Urinary bladder (tissue), 4 donors: ENCODE measurements around the gene EPHB4. TPM values are rescaled to one million over a fixed set of nuclear protein-coding genes. Genes with fewer than 3 reads are reported as not detected.
"Not testable (repeated sequence)": the region's sequence is repeated elsewhere in the genome, so short reads cannot be mapped to it uniquely, and the experiment has no call there.

Experiments used
- DNase-seq: peaks from one replicate; pipeline ENCODE4 v3.0.0-alpha.2; 2015; ENCODE audit errors: extremely low spot score
- H3K27ac ChIP-seq: one replicate; pipeline ENCODE4 v1.5.1; 2013; ENCODE audit warnings: low read depth, mild to moderate bottlenecking, moderate library complexity
- H3K36me3 ChIP-seq: one replicate; pipeline ENCODE4 v1.6.1; 2013; ENCODE audit warnings: mild to moderate bottlenecking, moderate library complexity; ENCODE audit not compliant: insufficient read depth
- H3K4me1 ChIP-seq: one replicate; pipeline ENCODE4 v1.6.1; 2013; ENCODE audit warnings: mild to moderate bottlenecking, moderate library complexity; ENCODE audit not compliant: insufficient read depth
- H3K4me3 ChIP-seq: one replicate; pipeline ENCODE4 v1.5.1; 2013; ENCODE audit warnings: low read depth, low read length
- WGBS: extraction: QIAGEN DNeasy Blood & Tissue Kit; methylation state at CpG from one replicate; pipeline ENCODE4 v1.1.7; 2013; 5-methylcytosine and 5-hydroxymethylcytosine counted together
- polyA plus RNA-seq: library from polyadenylated mRNA; stranded (reverse); fragments of 200-250 nt; gene quantifications from one replicate; pipeline ENCODE4 v1.2.3, GENCODE V29; 2013
- small RNA-seq: library from RNA; depleted of rRNA; stranded (forward); fragments of <200 nt; gene quantifications from one replicate; pipeline ENCODE3, GENCODE V24; 2014
- total RNA-seq: library from RNA; depleted of rRNA; stranded (reverse); fragments of >200 nt; gene quantifications from one replicate; pipeline ENCODE4 v1.2.3, GENCODE V29; 2014
- donor health status: healthy with polysubstance abuse.
- donor health status: healthy.

EPHB4 gene
- total and polyA plus RNA-seq, 2 donors, result 53.1 to 70.6 TPM

DNA sequence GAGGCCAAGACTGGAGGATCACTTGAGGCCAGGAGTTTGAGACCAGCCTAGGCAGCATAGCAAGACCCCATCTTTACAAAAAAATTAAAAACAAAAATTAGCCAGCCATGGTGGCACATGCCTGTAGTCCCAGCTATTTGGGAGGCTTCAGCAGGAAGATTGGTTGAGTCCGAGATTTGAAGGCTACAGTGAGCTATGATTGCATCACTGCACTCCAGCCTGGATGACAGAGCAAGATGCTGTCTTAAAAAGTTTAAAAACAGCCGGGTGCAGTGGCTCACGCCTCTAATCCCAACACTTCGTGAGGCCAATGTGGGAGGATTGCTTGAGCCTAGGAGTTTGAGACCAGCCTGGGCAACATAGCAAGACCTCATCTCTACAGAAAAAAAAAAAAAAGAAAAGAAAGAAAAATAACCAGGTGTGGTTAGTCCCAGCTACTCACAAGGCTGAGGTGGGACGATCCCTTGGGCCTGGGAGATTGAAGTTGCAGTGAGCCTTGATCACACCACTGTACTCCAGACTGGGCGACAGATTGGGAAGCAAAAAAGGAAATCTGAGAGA, 49.2 kb downstream of the EPHB4 start:
- no peak overlapping the region for H3K27ac ChIP-seq
- no peak for DNase-seq
- WGBS, result 79% methylated on average over 6 of the region's 6 CpGs
- H3K36me3 ChIP-seq, result no peaks in the 10 kb centered on the region
- H3K4me1 ChIP-seq, result no peaks in the 10 kb centered on the region
- no peak overlapping the region for H3K4me3 ChIP-seq

DNA sequence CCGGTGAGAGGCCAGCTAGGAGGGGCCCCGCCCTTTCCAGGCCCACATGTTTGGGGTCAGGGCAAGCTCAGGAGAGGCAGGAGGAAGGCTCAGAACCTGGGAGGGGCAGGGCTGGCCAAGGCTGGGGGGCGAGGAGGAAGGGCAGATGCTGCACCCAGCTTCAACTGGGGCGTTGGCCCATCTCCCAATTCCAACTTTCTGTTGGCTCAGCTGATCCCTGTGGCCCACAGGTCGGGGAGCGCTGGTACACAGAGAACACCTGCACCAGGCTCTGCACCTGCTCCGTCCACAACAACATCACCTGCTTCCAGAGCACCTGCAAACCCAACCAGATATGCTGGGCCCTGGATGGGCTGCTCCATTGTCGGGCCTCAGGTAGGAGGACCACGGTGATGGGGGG, 53.8 kb downstream of the EPHB4 start:
- 85% methylated on average over 9 of the region's 9 CpGs for WGBS

DNA sequence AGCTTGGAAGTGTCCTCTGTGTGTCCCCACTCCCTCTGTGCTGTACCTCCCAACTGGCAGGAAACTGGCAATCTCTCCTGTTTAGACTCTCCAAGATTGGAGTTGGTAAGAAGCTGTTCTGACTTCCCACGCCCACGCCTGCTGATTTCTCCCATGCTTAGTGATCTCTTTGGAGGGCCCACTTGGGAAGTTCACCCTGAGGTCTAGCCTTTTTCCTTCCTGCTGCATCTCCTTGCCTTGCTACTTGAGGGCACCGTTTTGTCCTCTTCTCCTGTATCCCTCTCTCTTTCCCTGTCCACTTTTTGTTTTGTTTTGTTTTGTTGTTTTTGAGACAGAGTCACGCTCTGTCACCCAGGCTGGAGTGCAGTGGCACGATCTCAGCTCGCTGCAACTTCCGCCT, 58.5 kb downstream of the EPHB4 start:
- Histone ChIP-seq H3K4me1 (no peaks in the 10 kb centered on the region), H3K36me3 (no peaks in the 10 kb centered on the region), H3K4me3 (no peak overlapping the region), H3K27ac (no peak overlapping the region)
- 87% methylated on average over 7 of the region's 7 CpGs for WGBS
- no peak for DNase-seq

More for the DNA sequence above, 53.8 kb downstream of the EPHB4 start:
- Histone ChIP-seq H3K27ac (no peak overlapping the region), H3K4me3 (no peak overlapping the region), H3K36me3 (no peaks in the 10 kb centered on the region), H3K4me1 (no peaks in the 10 kb centered on the region)
- DNase-seq, result no peak

DNA sequence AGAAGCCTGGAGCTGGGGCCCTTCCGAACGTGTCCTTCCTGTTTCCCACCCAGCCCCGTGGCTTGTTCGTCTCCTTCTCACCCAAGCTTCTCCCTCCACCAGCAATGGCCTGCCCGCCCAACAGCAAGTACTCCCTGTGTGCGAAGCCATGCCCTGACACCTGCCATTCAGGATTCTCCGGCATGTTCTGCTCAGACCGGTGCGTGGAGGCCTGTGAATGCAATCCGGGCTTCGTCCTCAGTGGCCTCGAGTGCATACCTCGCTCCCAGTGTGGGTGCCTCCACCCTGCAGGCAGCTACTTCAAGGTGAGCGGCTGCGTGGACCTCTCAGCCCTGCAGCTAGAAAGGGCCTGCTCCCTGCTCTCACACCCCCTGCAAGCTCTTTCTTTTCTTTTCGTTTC, 62.1 kb downstream of the EPHB4 start:
- no peaks in the 10 kb centered on the region for H3K36me3 ChIP-seq
- no peak overlapping the region for H3K4me3 ChIP-seq
- no peak overlapping the region for H3K27ac ChIP-seq
- no peaks in the 10 kb centered on the region for H3K4me1 ChIP-seq
- 76% methylated on average over 16 of the region's 16 CpGs for WGBS
- DNase-seq, result no peak

DNA sequence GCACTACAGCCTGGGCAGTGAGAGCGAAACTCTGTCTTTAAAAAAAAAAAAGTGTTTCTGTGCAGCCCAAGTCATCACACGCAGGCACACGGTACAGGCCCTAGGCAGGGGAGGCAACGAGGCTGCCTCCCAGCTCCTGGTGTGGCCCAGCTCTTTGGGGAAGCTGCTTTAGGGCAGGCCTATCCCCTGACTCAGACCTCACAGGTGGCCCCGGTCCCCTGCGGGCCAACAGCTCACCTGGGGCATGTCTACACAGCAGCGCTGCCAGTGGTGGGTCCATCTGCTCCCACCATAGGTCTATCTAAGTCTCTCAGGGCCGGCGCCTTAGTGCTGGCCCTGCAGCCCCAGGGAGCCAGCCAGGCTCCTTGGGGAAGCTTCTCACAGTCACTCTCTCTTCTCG, 62.5 kb downstream of the EPHB4 start:
- Histone ChIP-seq H3K4me3 (no peak overlapping the region), H3K36me3 (no peaks in the 10 kb centered on the region), H3K4me1 (no peaks in the 10 kb centered on the region), H3K27ac (no peak overlapping the region)
- 68% methylated on average over 10 of the region's 10 CpGs for WGBS
- no peak for DNase-seq

DNA sequence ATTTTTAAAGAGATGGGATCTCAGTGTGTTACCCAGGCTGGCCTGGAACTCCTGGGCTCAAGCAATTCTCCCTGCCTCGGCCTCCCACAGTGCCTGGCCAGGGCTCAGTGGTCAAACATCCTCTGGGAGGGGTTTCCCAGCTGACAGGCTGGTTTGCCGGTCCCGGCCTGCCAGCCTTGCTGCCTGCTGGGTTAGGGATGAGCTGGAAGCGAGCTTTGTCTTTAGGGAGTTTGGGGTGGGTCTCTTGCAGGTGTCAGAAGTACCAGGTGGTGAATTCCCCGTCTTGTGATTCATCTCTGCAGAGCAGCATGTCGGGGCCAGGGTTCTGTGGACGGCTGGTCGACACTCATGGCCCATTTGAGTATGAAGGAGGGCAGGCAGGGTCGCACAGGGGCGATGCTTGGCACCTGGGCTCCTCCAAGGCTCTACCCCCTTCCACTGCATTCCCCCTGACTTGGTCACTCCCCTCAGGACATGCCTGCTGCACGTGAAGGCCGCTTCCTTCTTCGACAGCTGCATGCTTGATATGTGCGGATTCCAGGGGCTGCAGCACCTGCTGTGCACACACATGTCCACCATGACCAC, 63.7 kb downstream of the EPHB4 start:
- Histone ChIP-seq H3K4me3 (no peak overlapping the region), H3K27ac (no peak overlapping the region), H3K4me1 (no peaks in the 10 kb centered on the region), H3K36me3 (no peaks in the 10 kb centered on the region)
- DNase-seq, result no peak
- 61% methylated on average over 14 of the region's 14 CpGs for WGBS

DNA sequence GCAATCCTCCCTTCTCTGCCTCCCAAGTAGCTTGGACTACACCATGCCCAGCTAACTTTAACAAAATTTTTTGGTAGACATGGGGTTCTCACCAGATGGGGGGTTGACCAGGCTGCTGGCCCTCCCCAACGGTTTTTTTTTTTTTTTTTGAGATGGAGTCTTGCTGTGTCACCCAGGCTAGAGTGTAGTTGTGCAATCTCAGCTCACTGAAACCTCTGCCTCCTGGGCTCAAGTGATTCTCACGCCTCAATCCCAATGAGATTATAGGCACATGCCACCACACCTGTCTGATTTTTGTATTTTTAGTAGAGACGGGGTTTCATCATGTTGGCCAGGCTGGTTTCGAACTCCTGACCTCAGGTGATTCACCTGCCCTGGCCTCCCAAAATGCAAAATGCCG, 64.5 kb downstream of the EPHB4 start:
- not testable (repeated sequence) for H3K36me3 ChIP-seq, H3K27ac ChIP-seq, H3K4me3 ChIP-seq, DNase-seq, H3K4me1 ChIP-seq
- 76% methylated on average over 5 of the region's 5 CpGs for WGBS

DNA sequence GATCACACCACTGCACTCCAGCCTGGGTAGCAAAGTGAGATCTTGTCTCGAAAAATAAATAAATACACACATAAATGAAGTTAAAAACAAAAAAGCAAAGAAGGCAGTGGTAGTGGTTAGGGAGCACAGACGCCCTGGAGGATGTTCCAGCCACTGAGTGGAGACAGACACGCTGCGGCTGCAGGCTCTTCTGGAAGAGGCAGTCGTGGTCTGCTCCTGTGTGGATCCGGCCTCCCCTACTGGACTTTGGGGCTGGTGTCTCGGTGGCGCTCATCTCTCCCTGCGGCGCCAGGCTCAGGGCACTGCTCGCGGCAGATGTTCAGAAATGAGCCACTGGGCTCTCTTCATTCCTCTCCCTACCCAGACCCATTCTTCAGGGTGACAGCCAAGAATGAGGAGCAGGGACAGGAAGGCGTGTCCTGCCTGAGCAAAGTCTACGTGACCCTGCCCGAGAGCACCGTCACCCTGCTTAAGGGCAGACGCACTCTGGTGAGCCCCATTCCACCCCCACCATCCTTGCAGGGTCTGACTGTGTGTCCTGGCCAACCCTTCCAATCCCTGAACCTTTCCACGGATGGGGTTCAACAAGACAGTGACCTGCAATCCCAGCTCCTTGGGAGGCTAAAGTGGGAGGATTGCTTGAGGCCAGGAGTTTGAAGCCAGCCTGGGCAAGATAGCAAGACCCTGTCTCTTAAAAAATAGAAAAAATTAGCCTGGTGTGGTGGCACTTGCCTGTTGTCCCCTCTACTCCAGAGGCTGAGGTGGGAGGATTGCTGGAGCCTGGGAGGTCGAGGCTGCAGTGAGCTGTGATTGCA, 67.8 kb downstream of the EPHB4 start:
- 70% methylated on average over 19 of the region's 19 CpGs for WGBS
- no peak for DNase-seq
- H3K4me3 ChIP-seq, result no peak overlapping the region
- no peak overlapping the region for H3K27ac ChIP-seq
- H3K36me3 ChIP-seq, result no peaks in the 10 kb centered on the region
- H3K4me1 ChIP-seq, result no peaks in the 10 kb centered on the region

DNA sequence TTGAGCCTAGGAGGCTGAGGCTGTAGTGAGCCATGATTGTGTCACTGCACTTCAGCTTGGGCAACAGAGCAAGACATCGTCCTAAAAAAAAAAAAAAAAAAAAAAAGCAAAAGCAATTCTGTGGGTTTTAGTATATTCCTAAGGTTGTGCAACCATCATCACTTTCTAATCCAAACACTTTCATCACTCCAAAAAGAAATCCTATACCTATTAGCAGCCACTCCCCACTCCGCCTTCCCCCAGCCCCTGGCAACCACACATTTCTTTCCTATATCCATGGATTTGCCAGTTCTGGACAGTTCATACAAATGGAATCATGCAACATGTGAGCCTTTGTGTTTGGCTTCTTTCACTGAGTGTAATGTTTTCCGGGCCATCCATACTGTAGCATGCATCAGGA, 73.6 kb downstream of the EPHB4 start:
- Histone ChIP-seq H3K4me1 (no peaks in the 10 kb centered on the region), H3K36me3 (no peaks in the 10 kb centered on the region), H3K4me3 (no peak overlapping the region), H3K27ac (no peak overlapping the region)
- no peak for DNase-seq
- 73% methylated on average over 3 of the region's 3 CpGs for WGBS

DNA sequence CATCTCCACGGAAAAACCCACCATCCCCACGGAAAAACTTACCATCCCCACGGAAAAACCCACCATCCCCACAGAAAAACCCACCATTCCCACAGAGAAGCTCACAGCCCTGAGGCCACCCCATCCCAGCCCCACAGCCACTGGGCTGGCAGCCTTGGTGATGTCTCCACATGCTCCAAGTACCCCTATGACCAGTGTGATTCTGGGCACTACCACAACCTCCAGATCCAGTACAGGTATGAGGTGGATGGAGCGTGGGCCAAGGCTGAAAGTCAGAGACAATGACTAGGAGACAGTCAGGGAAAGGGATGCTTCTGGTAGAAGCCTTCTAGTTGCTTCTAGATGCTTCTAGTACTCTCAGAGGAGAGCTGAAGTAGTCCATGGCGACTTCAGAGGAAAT, 74.3 kb downstream of the EPHB4 start:
- 84% methylated on average over 5 of the region's 5 CpGs for WGBS
- H3K27ac ChIP-seq, result no peak overlapping the region
- no peaks in the 10 kb centered on the region for H3K4me1 ChIP-seq
- no peaks in the 10 kb centered on the region for H3K36me3 ChIP-seq
- DNase-seq, result no peak
- no peak overlapping the region for H3K4me3 ChIP-seq

Small RNA genes lying within 50 kb of the gene (small RNA-seq; reads per million reads assigned to genes)
- not detected for gene RN7SL750P

Other genes starting within 250 kb of the EPHB4 start
- 13.7 TPM for gene LRCH4, start 241.4 kb downstream of the EPHB4 start, total RNA-seq
- 33.0 TPM for gene LRCH4, start 241.4 kb downstream of the EPHB4 start, polyA plus RNA-seq
- gene FBXO24, start 241.2 kb downstream of the EPHB4 start, total RNA-seq, result 1.6 TPM
- 0.57 TPM for gene FBXO24, start 241.2 kb downstream of the EPHB4 start, polyA plus RNA-seq
- gene PCOLCE, start 225.2 kb downstream of the EPHB4 start, total RNA-seq, result 124 TPM
- gene PCOLCE, start 225.2 kb downstream of the EPHB4 start, polyA plus RNA-seq, result 89.5 TPM
- 5.3 TPM for gene MOSPD3, start 215.0 kb downstream of the EPHB4 start, total RNA-seq
- gene MOSPD3, start 215.0 kb downstream of the EPHB4 start, polyA plus RNA-seq, result 30.4 TPM
- 0.69 TPM for gene TFR2, start 186.0 kb downstream of the EPHB4 start, total RNA-seq
- gene TFR2, start 186.0 kb downstream of the EPHB4 start, polyA plus RNA-seq, result 0.81 TPM
- 0.69 TPM for gene ACTL6B, start 171.1 kb downstream of the EPHB4 start, total RNA-seq
- 0.19 TPM for gene ACTL6B, start 171.1 kb downstream of the EPHB4 start, polyA plus RNA-seq
- 51.2 TPM for gene GNB2, start 153.8 kb downstream of the EPHB4 start, total RNA-seq
- gene GNB2, start 153.8 kb downstream of the EPHB4 start, polyA plus RNA-seq, result 279 TPM
- 17.1 TPM for gene GIGYF1, start 133.3 kb downstream of the EPHB4 start, total RNA-seq
- 27.2 TPM for gene GIGYF1, start 133.3 kb downstream of the EPHB4 start, polyA plus RNA-seq
- 18.6 TPM for gene POP7, start 121.4 kb downstream of the EPHB4 start, total RNA-seq
- 39.1 TPM for gene POP7, start 121.4 kb downstream of the EPHB4 start, polyA plus RNA-seq
- not detected for gene EPO, start 107.1 kb downstream of the EPHB4 start, total RNA-seq
- gene EPO, start 107.1 kb downstream of the EPHB4 start, polyA plus RNA-seq, result not detected
- gene ZAN, start 93.9 kb downstream of the EPHB4 start, total RNA-seq, result not detected
- not detected for gene ZAN, start 93.9 kb downstream of the EPHB4 start, polyA plus RNA-seq
- 13.6 TPM for gene SLC12A9, start 25.2 kb upstream of the EPHB4 start, total RNA-seq
- 29.0 TPM for gene SLC12A9, start 25.2 kb upstream of the EPHB4 start, polyA plus RNA-seq
- 38.0 TPM for gene TRIP6, start 39.9 kb upstream of the EPHB4 start, total RNA-seq
- gene TRIP6, start 39.9 kb upstream of the EPHB4 start, polyA plus RNA-seq, result 80.0 TPM
- 31.2 TPM for gene SRRT, start 47.6 kb upstream of the EPHB4 start, total RNA-seq
- 69.9 TPM for gene SRRT, start 47.6 kb upstream of the EPHB4 start, polyA plus RNA-seq
- 2.6 TPM for gene UFSP1, start 62.2 kb upstream of the EPHB4 start, total RNA-seq
- 6.2 TPM for gene UFSP1, start 62.2 kb upstream of the EPHB4 start, polyA plus RNA-seq
- 4.0 TPM for gene ACHE, start 68.4 kb upstream of the EPHB4 start, total RNA-seq
- 4.3 TPM for gene ACHE, start 68.4 kb upstream of the EPHB4 start, polyA plus RNA-seq
- gene MUC3A, start 122.0 kb upstream of the EPHB4 start, total RNA-seq, result not detected
- gene MUC3A, start 122.0 kb upstream of the EPHB4 start, polyA plus RNA-seq, result 0.23 TPM
- 1.1 TPM for gene MUC12, start 142.0 kb upstream of the EPHB4 start, total RNA-seq
- gene MUC12, start 142.0 kb upstream of the EPHB4 start, polyA plus RNA-seq, result 2.1 TPM
- not detected for gene MUC17, start 192.6 kb upstream of the EPHB4 start, total RNA-seq
- not detected for gene MUC17, start 192.6 kb upstream of the EPHB4 start, polyA plus RNA-seq